CD4-positive, CD25-positive, alpha-beta regulatory T cell (primary cell): Measurements from ENCODE around the gene TTI1. TPM values are rescaled to one million over a fixed set of nuclear protein-coding genes. Genes with fewer than 3 reads are reported as not detected.

ENCODE experiments used
- ATAC-seq, 2 donors: fragments of 150-1000 bp; cut with Tn5 transposase; one replicate each; pipeline ENCODE4 v1.10.0; 2021; ENCODE audit warnings: low read depth in 2 of 2, moderate number of reproducible peaks in 2 of 2, moderate library complexity in 1 of 2
- DNase-seq, 3 donors: peaks; one replicate each; pipeline versions ENCODE4 v3.0.0 to v3.0.0-alpha.2; 2012 to 2022; ENCODE audit warnings: mixed read lengths in 1 of 3
- H3K27ac ChIP-seq: one replicate; pipeline ENCODE4 v1.7.0; 2013; ENCODE audit warnings: mild to moderate bottlenecking, low read length; ENCODE audit not compliant: insufficient read depth, poor library complexity, severe bottlenecking
- H3K27me3 ChIP-seq: one replicate; pipeline ENCODE4 v1.7.0; 2013; ENCODE audit warnings: low read length; ENCODE audit not compliant: control insufficient read depth, insufficient read depth
- H3K36me3 ChIP-seq: one replicate; pipeline ENCODE4 v1.7.0; 2013; ENCODE audit warnings: mild to moderate bottlenecking, low read length, moderate library complexity; ENCODE audit not compliant: control insufficient read depth, insufficient read depth
- H3K4me1 ChIP-seq: 2 replicates; pipeline ENCODE4 v1.7.0; 2013; ENCODE audit warnings: mild to moderate bottlenecking, low read length; ENCODE audit not compliant: insufficient read depth, control insufficient read depth, poor library complexity, severe bottlenecking
- H3K4me3 ChIP-seq: one replicate; pipeline ENCODE4 v1.7.0; 2013; ENCODE audit warnings: low read depth, mild to moderate bottlenecking, low read length, moderate library complexity
- H3K9me3 ChIP-seq, 2 experiments: 1 replicate in 1 of 2; 2 replicates in 1 of 2; pipeline ENCODE4 v1.7.0; 2013; ENCODE audit warnings: low read length in 2 of 2, mild to moderate bottlenecking in 1 of 2, moderate library complexity in 1 of 2; ENCODE audit not compliant: control insufficient read depth in 2 of 2
- H3K27ac Mint-ChIP-seq, 3 donors: one replicate each; pipeline ENCODE4 v1.8.0; 2020 to 2022; ENCODE audit warnings: mild to moderate bottlenecking in 3 of 3, mixed read lengths in 3 of 3, moderate library complexity in 2 of 3
- H3K27me3 Mint-ChIP-seq: one replicate; pipeline ENCODE4 v1.8.0; 2022; ENCODE audit warnings: mild to moderate bottlenecking, mixed read lengths
- H3K36me3 Mint-ChIP-seq: one replicate; pipeline ENCODE4 v1.8.0; 2020; ENCODE audit warnings: mixed read lengths
- H3K4me1 Mint-ChIP-seq, 4 donors: one replicate each; pipeline ENCODE4 v1.8.0; 2020 to 2022; ENCODE audit warnings: mixed read lengths in 4 of 4, mild to moderate bottlenecking in 1 of 4
- H3K4me3 Mint-ChIP-seq, 4 donors: one replicate each; pipeline ENCODE4 v1.8.0; 2020 to 2022; ENCODE audit warnings: mild to moderate bottlenecking in 4 of 4, mixed read lengths in 4 of 4, moderate library complexity in 3 of 4
- H3K9me3 Mint-ChIP-seq, 7 donors: one replicate each; pipeline ENCODE4 v1.8.0; 2020 to 2022; ENCODE audit warnings: mixed read lengths in 7 of 7, mild to moderate bottlenecking in 3 of 7, moderate library complexity in 2 of 7
- polyA plus RNA-seq, 4 donors: library from polyadenylated mRNA; unstranded; fragments of 300-500 nt; fragmentation: Illumina TruSeq; gene quantifications; one replicate each; pipeline ENCODE4 v1.2.3, GENCODE V29; 2021
- total RNA-seq: library from RNA; stranded (reverse); gene quantifications from one replicate; pipeline ENCODE4 v1.2.3, GENCODE V29; 2022

The TTI1 gene
- total and polyA plus RNA-seq, 5 donors from 2014 or later, result 15.2 to 21.2 (median 16.3) TPM

DNA sequence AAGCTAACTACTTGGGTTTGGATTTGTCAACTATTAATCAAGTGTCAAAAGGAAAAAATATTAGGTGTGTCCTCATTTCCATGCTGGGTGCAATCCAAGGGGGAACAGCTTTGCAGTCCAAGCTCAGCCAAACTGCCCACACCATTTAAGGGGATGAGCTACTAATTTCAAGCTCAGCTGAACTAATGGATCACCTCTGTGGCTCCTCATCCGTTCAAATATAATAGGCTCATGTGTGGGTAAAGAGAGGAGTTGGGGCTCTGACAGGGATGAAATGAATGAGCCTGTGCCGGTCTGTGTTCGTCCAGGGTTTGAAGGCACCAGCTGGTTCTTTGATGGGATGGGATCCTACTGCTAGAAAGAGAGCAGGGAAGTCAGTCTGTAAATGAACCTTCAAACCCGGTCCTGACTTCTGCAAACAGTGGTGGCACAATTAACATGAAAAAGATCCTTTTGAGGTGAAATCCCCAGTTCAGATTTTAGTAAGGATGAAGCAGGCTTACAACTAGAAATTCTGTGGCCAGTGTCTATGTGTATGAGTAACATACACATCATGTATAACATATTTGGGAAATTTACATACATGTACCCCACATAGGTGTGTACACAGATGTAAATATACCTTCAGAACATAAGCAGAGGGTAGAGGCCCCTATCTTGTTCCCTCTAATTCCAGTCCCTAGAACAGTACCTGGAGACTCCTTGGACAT lies 41.9 kb downstream of the TTI1 start:
- Mint-ChIP-seq H3K9me3 (no peaks in the 10 kb centered on the region), H3K4me1 (peaks cover 0 to 21% (median 11%) of the 10 kb centered on the region in 4 donors), H3K4me3 (no peak overlapping the region), H3K27me3 (no peaks in the 10 kb centered on the region), H3K36me3 (peaks cover 60% of the 10 kb centered on the region), H3K27ac (peak overlapping the region; percentile 43 to 81 (median 69))
- no peaks in the 10 kb centered on the region for H3K27me3 ChIP-seq
- ATAC-seq (no peak), DNase-seq (no peak)
- peaks cover 47% of the 10 kb centered on the region for H3K36me3 ChIP-seq
- no peak overlapping the region for H3K27ac ChIP-seq
- H3K9me3 ChIP-seq, result no peaks in the 10 kb centered on the region
- no peaks in the 10 kb centered on the region for H3K4me1 ChIP-seq
- no peak overlapping the region for H3K4me3 ChIP-seq

DNA sequence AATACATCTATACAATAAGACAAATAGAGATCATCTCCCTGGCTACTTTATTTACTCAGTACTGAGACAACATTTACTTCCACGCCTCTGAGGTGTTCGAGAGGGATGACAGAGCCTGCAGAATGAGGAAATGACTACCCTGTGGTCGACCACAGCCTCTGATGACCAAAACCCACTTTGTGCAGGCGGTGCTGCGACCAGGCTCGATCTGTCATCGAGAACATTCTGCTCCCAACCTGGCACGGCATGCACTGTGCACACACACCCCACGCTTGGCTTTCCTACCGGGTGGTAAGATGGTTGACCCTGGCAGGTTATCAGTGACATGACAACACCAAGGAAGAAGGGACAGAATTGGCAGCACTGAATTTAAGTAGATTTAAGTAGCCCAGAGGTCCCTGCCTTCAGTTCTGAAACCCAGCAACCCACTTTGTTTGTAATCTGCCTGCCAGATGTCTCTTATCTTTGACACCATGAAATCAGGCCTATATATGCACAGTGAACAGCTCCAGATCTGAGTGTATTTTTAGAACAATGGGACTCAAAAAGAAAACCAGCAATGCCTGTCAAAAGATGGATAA lies 42.6 kb downstream of the TTI1 start:
- Mint-ChIP-seq H3K36me3 (peaks cover 55% of the 10 kb centered on the region), H3K9me3 (no peaks in the 10 kb centered on the region), H3K27me3 (no peaks in the 10 kb centered on the region), H3K4me1 (peaks cover 0 to 21% (median 11%) of the 10 kb centered on the region in 4 donors), H3K4me3 (no peak overlapping the region), H3K27ac (peak overlapping the region; percentile 43 to 81 (median 69))
- no peaks in the 10 kb centered on the region for H3K4me1 ChIP-seq
- H3K27me3 ChIP-seq, result no peaks in the 10 kb centered on the region
- ATAC-seq (peak; percentile 60 to 75), DNase-seq (peak in 1 of 3 donors; percentile 33)
- no peaks in the 10 kb centered on the region for H3K9me3 ChIP-seq
- H3K4me3 ChIP-seq, result no peak overlapping the region
- H3K36me3 ChIP-seq, result peaks cover 47% of the 10 kb centered on the region
- no peak overlapping the region for H3K27ac ChIP-seq

DNA sequence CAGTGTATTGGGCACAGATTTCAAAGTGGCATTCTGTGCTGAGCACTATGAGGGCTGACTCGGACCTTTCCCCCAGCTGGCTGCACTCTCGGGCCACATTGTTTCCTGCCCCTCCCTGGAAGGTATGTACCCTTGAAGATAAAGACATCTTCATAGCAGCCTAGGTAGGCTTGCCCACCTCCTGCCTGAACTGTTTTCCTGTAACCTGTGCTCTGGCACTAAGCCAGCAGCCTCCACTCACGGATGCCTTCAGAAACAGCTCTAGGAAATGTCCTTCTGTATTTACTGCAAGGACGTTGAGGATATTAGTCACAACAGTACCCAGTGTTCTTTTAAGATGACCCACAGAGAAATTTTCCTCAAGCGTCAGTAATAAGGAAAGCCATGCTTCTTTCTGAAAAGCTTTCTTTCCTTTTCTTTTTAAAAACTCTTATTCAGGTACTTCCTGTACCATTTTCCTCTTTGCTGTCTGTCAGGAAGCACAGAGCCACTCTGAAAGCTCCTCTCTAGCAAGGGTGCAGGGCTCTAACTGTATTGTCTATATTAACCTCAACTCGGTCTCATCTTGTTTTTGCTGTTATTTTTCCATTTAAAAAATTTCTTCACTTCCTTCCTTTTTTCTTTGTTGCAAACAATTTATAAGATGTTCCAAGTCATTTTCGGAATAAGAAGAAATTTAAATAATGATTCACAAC lies 43.5 kb downstream of the TTI1 start:
- H3K4me3 Mint-ChIP-seq, result no peak overlapping the region
- no peak overlapping the region for H3K27ac ChIP-seq

GRCh38 chr20:37988306-37988954 lies 44.8 kb downstream of the TTI1 start:
- H3K27ac Mint-ChIP-seq, result peak overlapping the region in 2 of 3 donors; percentile 29 to 73
- peaks cover 54% of the 10 kb centered on the region for H3K36me3 Mint-ChIP-seq
- no peak overlapping the region for H3K4me3 Mint-ChIP-seq

More for the DNA sequence above, 43.5 kb downstream of the TTI1 start:
- peaks cover 53% of the 10 kb centered on the region for H3K36me3 Mint-ChIP-seq
- no peak for DNase-seq
- H3K27ac Mint-ChIP-seq, result peak overlapping the region; percentile 25 to 69 (median 56)
- Histone ChIP-seq H3K27me3 (no peaks in the 10 kb centered on the region), H3K4me1 (no peaks in the 10 kb centered on the region), H3K36me3 (peaks cover 44% of the 10 kb centered on the region), H3K4me3 (no peak overlapping the region), H3K9me3 (no peaks in the 10 kb centered on the region)
- no peaks in the 10 kb centered on the region for H3K27me3 Mint-ChIP-seq
- no peaks in the 10 kb centered on the region for H3K9me3 Mint-ChIP-seq
- no peak for ATAC-seq
- peaks cover 0 to 21% (median 11%) of the 10 kb centered on the region in 4 donors for H3K4me1 Mint-ChIP-seq

GRCh38 chr20:37987602-37988290 lies 45.5 kb downstream of the TTI1 start:
- Mint-ChIP-seq H3K9me3 (no peaks in the 10 kb centered on the region), H3K4me3 (no peak overlapping the region), H3K27ac (peak overlapping the region in 1 of 3 donors; percentile 29), H3K27me3 (no peaks in the 10 kb centered on the region), H3K36me3 (peaks cover 60% of the 10 kb centered on the region), H3K4me1 (peaks cover 0 to 21% (median 8%) of the 10 kb centered on the region in 4 donors)
- Histone ChIP-seq H3K36me3 (peaks cover 49% of the 10 kb centered on the region), H3K4me1 (no peaks in the 10 kb centered on the region), H3K27me3 (no peaks in the 10 kb centered on the region), H3K27ac (no peak overlapping the region), H3K9me3 (no peaks in the 10 kb centered on the region), H3K4me3 (no peak overlapping the region)
- ATAC-seq, result no peak
- no peak for DNase-seq

More at GRCh38 chr20:37988306-37988954, 44.8 kb downstream of the TTI1 start:
- Histone ChIP-seq H3K4me3 (no peak overlapping the region), H3K4me1 (no peaks in the 10 kb centered on the region), H3K27me3 (no peaks in the 10 kb centered on the region), H3K9me3 (no peaks in the 10 kb centered on the region), H3K27ac (no peak overlapping the region), H3K36me3 (peaks cover 45% of the 10 kb centered on the region)
- no peaks in the 10 kb centered on the region for H3K9me3 Mint-ChIP-seq
- peaks cover 0 to 21% (median 9%) of the 10 kb centered on the region in 4 donors for H3K4me1 Mint-ChIP-seq
- no peak for DNase-seq
- no peak for ATAC-seq
- no peaks in the 10 kb centered on the region for H3K27me3 Mint-ChIP-seq

DNA sequence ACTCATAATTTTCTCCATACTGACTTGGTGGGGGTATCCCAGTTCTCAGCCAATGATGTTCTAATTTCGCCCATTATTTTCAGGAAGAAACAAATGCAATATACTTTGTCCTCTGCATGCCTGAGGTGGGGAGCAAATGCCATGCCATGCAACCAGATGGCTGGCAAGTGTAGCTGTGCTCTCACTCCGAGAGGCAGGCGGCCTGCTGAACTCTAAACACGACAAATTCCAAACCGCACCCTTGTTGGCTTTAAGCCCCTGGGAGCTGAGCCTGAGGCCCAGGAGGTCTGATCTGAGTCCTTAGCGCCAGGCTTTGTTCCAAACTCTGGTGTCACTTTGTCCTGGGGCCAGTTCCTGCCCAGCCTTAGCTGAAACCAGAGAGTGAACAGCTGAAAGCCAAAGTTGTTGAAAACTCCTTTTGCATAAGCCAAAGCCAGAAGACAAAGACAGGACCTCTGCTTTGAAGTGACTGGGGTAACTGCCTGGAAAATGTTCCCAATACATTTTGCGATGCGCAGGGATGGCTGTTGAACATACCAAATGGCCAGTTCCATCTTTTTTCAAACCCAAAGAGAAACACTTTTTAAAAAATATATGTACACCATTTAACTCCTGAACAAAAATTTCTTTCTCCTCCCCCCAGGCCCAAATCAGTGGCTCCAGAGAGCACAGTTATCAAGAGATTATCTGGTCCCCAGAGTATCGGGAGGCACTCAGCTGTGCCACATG lies 46.2 kb downstream of the TTI1 start:
- no peaks in the 10 kb centered on the region for H3K4me1 ChIP-seq
- H3K9me3 Mint-ChIP-seq, result no peaks in the 10 kb centered on the region
- no peaks in the 10 kb centered on the region for H3K27me3 ChIP-seq
- H3K4me3 ChIP-seq, result no peak overlapping the region
- no peak overlapping the region for H3K4me3 Mint-ChIP-seq
- peaks cover 0 to 21% (median 8%) of the 10 kb centered on the region in 4 donors for H3K4me1 Mint-ChIP-seq
- peaks cover 52% of the 10 kb centered on the region for H3K36me3 ChIP-seq
- ATAC-seq (no peak), DNase-seq (no peak)
- H3K36me3 Mint-ChIP-seq, result peaks cover 65% of the 10 kb centered on the region
- no peak overlapping the region for H3K27ac Mint-ChIP-seq
- H3K27me3 Mint-ChIP-seq, result no peaks in the 10 kb centered on the region
- no peak overlapping the region for H3K27ac ChIP-seq
- H3K9me3 ChIP-seq, result no peaks in the 10 kb centered on the region
